K562 (cell line): ENCODE measurements around the gene TSHZ1.

Experiments
- HNRNPH1 ChIP-seq: fragments of 200-400 bp; formaldehyde crosslinking; optimal IDR thresholded peaks from 2 replicates; pipeline ENCODE3; 2017; ENCODE audit warnings: low read depth, mild to moderate bottlenecking, low read length, moderate library complexity
- POLR2A ChIP-seq: fragments of 450-650 bp; conservative IDR thresholded peaks from 2 replicates; pipeline ENCODE4 v1.6.1; 2016
- XRCC5 ChIP-seq: fragments of 200-400 bp; formaldehyde crosslinking; IDR thresholded peaks from 2 replicates; pipeline ENCODE4 v1.6.1; 2017; ENCODE audit warnings: low read depth, mild to moderate bottlenecking, low read length
- TF ChIP-seq, protein P1 (sequence below), 3 experiments: IDR thresholded peaks in 2 of 3; conservative IDR thresholded peaks in 1 of 3; 2 replicates each; pipeline ENCODE4 v1.5.1; 2011 to 2012; ENCODE audit warnings: low read length in 3 of 3, mild to moderate bottlenecking in 3 of 3, control low read depth in 2 of 3, improper control_type of control experiment in 1 of 3, inconsistent platforms in 1 of 3, low read depth in 1 of 3, mixed read lengths in 1 of 3, moderate library complexity in 1 of 3; ENCODE audit not compliant: insufficient read depth in 2 of 3
- TF ChIP-seq, protein P2 (sequence below): sonication (generic); formaldehyde crosslinking; IDR thresholded peaks from 2 replicates; pipeline ENCODE4 v1.8.1; 2023; ENCODE audit warnings: mild to moderate bottlenecking, missing genetic modification reagents
- TF ChIP-seq, protein P3 (sequence below), 2 experiments: IDR thresholded peaks; 2 replicates each; pipeline ENCODE4 v1.6.1; 2012; ENCODE audit warnings: improper control_type of control experiment in 2 of 2, low read depth in 2 of 2, low read length in 2 of 2, borderline replicate concordance in 1 of 2

DNA sequence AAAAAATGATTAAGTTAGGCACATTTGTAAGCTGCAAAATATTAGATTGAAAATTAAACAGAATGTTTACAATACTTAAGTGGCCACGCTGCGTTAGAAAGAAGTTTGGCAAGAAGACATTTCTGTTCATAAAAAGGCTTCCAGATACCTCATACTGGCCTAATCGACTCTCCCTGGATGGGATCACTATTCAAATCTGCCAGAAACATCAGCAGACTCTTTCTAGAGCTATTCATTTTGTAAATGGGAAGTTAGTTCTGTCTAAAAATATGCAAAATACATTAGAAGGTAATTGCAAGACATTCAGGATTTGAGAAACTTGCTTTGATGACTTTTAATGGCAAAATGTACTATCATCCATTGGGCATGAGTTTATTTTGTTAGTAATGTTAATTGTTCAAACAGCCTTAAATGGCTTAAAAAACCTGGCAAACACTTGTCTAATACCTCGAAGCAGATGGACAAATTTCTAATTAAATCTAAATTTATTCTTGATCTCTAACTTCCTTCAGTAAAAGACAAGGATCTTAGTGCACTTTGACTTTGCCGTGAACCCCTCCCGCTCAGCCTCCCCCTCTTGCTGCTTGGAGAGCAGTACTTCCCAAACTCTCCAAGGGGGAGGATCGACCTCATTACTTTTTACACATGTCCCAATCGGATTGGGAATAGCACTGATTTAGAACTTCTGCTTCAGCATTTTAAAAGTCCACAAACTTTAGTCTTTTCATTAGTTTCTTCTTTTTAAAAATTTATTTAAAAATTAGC, 113.4 kb downstream of the TSHZ1 start:
- TF ChIP-seq, protein P1, sequence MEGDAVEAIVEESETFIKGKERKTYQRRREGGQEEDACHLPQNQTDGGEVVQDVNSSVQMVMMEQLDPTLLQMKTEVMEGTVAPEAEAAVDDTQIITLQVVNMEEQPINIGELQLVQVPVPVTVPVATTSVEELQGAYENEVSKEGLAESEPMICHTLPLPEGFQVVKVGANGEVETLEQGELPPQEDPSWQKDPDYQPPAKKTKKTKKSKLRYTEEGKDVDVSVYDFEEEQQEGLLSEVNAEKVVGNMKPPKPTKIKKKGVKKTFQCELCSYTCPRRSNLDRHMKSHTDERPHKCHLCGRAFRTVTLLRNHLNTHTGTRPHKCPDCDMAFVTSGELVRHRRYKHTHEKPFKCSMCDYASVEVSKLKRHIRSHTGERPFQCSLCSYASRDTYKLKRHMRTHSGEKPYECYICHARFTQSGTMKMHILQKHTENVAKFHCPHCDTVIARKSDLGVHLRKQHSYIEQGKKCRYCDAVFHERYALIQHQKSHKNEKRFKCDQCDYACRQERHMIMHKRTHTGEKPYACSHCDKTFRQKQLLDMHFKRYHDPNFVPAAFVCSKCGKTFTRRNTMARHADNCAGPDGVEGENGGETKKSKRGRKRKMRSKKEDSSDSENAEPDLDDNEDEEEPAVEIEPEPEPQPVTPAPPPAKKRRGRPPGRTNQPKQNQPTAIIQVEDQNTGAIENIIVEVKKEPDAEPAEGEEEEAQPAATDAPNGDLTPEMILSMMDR (IDR thresholded peaks at IDR 0.05 in 2 of 3, conservative IDR thresholded peaks at IDR 0.05 in 1 of 3; ENCODE audit: insufficient read depth in 2 of 3, low read depth in 1 of 3, low read length in 3 of 3): no peak
- TF ChIP-seq XRCC5 (no peak), POLR2A (no peak), HNRNPH1 (no peak)
- TF ChIP-seq, protein P2, sequence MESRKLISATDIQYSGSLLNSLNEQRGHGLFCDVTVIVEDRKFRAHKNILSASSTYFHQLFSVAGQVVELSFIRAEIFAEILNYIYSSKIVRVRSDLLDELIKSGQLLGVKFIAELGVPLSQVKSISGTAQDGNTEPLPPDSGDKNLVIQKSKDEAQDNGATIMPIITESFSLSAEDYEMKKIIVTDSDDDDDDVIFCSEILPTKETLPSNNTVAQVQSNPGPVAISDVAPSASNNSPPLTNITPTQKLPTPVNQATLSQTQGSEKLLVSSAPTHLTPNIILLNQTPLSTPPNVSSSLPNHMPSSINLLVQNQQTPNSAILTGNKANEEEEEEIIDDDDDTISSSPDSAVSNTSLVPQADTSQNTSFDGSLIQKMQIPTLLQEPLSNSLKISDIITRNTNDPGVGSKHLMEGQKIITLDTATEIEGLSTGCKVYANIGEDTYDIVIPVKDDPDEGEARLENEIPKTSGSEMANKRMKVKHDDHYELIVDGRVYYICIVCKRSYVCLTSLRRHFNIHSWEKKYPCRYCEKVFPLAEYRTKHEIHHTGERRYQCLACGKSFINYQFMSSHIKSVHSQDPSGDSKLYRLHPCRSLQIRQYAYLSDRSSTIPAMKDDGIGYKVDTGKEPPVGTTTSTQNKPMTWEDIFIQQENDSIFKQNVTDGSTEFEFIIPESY (CRISPR knock-in tag): no peak
- TF ChIP-seq, protein P3, sequence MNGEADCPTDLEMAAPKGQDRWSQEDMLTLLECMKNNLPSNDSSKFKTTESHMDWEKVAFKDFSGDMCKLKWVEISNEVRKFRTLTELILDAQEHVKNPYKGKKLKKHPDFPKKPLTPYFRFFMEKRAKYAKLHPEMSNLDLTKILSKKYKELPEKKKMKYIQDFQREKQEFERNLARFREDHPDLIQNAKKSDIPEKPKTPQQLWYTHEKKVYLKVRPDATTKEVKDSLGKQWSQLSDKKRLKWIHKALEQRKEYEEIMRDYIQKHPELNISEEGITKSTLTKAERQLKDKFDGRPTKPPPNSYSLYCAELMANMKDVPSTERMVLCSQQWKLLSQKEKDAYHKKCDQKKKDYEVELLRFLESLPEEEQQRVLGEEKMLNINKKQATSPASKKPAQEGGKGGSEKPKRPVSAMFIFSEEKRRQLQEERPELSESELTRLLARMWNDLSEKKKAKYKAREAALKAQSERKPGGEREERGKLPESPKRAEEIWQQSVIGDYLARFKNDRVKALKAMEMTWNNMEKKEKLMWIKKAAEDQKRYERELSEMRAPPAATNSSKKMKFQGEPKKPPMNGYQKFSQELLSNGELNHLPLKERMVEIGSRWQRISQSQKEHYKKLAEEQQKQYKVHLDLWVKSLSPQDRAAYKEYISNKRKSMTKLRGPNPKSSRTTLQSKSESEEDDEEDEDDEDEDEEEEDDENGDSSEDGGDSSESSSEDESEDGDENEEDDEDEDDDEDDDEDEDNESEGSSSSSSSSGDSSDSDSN (IDR thresholded peaks at IDR 0.05; ENCODE audit: borderline replicate concordance in 1 of 2, low read depth in 2 of 2, low read length in 2 of 2): no peak
